HG03432 (cell line): ENCODE data around the gene LCE1E.

Experiments used
- ATAC-seq: cut with Tn5 transposase; IDR thresholded peaks from one replicate; pipeline ENCODE4 v1.9.1; 2021; ENCODE audit warnings: mild to moderate bottlenecking, moderate library complexity; ENCODE audit not compliant: unreplicated experiment

The LCE1E gene, protein sequence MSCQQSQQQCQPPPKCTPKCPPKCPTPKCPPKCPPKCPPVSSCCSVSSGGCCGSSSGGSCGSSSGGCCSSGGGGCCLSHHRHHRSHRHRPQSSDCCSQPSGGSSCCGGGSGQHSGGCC

DNA sequence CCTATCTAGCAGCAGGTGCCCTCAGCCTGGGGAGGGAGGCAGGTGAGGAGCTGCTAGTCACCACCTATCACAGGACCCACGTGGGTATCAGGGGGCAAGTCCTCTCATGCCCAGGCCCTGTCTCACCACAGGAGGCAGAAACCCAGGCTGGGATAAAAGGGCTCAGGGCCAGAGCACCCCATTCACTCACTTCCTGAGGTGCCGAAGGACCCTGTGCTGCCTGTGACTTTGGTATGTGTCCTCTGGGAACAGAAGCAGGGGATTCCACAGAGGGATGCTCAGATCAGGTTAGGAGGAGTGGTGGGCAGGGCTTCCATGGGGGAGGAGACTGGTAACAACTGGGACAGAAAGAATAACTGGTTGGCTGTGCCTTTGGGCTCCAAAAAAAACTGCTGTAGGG lies at the start of gene LCE1E:
Gene LCE1E (plus strand): TSS at position 181 of the 400 bp plus-strand sequence. CDS start 1,043 bp downstream, outside the sequence.
- no peak for ATAC-seq

DNA sequence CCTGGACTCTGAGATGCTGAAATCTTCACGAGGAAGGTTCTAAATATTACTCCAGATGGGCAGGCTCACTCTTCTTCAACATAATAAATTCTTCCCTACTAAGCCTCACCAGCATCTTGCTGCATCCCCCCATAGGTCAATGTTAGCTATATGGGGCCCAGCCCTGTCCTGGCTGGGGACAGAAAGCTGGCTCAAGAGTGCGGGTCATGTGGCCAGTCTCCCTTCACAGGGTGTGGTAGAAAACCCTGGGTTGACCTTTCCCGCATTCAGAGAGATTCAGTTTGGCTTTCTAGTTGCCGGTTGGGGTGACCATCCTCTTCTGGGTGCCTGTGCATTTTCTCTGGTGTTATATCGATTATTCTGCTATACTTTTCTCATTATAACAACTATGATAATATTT lies 48.1 kb upstream of the LCE1E start:
- ATAC-seq, result no peak

DNA sequence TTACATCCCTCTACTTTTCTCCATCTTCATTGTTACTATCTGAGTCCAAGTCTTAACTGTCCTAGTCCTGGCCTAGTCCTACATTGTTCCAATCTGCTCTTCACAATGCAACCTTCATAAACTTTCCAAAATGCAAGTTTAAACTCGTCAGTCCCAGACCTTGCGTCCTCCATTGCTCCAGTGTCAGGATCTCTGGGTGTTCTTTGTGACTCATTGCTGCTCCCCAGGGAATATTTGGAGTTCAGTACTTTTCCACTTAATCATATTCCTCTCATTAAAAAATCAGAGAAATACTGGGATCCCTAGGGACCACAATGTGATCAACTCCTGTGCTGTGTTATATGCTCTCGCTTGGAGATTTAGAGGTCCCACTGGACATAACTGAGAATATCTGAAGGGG lies 46.2 kb upstream of the LCE1E start:
- no peak for ATAC-seq

DNA sequence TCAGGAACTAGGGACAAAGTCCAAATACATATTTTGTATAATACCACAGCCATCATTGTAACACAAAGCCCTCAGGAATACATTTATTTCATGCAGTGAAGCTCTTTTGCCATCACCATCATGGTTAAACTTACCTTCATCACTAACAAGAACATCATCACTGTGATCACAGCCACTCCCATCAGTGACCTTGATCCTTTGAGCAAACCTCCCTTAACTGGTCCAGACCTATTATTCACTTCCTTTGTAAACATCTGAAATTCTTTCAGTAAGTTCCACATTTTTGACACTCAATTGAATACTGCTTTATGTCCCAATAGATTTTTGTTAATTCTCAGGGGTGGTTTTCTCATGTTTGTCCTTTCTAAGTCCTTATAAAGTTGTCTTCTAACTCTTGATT lies 44.4 kb upstream of the LCE1E start:
- ATAC-seq, result no peak

DNA sequence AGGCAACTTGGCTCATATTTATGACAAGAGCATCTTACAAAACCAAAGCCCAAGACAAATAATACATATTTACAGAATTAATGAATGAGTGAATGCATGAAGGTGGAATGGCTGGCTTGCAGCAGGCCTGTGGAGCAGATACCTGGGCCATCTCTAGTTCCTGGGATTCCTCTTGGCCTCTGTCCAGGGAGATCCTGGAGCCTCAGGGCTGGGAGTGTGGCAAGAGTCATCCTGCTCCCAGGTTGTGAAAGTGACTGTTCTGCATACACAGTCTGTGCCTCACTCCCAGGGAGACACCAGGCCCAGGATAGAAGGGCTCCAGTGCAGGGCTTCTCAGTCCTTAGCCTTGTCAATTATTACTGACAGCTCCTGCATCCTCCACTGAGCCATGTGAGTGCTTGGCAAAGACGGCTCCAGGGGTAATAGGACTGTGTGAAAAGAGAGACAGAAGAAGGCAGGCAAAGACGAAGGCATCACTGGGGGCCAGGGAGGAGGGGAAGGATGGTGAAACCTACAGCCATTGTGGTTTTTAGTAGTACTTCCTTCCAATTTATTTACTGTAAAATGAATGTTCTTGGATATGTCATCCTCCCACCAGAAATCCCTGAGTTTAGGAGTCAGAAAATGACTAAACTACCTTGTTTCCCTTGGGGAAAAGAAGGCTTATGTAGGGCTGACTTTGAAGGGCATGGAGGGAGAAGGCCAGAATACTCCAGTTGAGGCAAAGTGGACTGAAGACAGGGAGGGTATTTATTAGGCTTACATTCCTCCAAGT lies 42.5 kb upstream of the LCE1E start:
- ATAC-seq, result no peak

DNA sequence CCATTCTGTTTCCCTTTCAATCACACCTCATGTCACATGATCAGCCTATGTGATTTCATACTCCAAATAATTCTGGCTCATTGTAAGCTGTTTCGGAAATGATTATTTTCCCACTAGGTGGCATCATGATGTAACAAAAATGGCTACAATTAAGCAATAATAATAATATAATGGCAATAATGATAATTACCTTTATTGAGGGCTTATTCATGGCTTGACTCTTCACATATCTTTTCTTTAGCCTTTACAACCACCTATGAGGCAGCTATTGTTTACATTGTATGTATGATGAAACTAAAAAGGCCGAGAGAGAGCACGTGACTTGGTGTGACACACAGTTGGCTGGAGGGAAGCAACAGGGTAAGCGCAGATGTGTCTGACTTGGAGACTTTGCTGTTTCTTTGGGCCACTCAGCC lies 40.8 kb upstream of the LCE1E start:
- no peak for ATAC-seq

DNA sequence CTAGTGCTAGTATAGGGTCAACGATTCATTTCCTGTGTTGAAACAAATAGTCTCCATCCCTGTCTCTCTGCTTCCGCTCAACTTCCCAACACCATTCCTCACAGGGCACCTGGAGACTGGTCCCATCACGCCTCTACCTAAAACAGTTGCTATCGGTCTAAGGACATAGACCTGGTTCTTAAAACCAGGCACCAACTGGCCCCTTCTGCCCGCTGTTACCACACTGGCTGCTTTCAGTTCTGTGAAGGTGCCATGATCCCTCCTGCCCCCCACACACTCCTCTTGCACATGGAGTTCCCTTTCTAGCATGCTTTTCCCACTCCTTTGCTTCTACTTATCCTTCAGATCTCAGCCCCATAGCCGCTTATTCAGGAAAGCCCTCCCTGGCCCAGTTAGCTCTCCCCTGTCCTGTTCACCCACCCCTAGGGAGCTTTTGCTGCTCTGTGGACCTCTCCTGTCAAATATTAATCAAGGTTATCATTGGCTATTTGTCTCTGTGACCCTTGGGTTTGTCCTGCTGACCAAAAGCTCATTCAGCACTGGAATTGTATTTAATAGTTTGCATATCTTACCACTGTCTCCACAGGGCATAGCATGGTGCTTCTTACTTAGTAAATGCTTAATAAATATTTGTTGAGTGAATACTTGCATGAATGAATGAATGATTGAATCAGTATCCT lies 40.2 kb upstream of the LCE1E start:
- no peak for ATAC-seq

DNA sequence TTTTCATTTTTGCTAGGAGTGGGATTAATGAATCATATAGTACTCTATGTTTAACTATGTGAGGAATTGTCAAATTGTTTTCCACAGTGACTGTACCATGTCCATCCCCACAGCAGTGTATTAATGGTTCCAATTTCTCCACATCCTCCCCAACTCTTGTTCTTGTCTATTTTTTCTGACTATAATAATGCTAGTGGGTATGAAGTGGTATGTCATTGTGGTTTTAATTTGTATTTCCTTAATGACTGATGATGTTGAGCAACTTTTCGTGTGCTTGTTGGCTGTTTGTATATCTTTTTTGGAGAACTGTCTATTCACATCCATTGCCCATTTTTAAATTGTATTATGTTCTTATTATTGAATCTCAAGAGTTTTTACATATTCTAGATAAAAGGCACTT lies 38.2 kb upstream of the LCE1E start:
- no peak for ATAC-seq

DNA sequence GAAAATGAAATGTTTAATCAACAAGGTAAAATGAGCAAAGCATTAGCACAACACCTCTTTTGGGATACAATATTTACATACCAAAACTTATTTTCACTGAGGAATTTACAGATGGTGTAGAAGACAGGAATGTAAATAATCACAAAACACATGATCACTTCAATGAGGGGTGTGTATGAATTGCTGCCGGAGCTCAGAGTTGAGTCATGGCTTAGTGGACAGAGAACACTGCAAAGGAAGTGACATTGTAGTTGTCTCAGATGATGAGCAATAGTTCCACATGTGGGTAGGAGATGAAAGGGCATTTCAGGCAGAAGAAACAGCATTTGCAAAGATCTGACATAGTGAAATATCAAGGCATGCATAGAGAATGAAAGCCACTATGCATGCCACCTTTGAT lies 33.8 kb upstream of the LCE1E start:
- no peak for ATAC-seq

DNA sequence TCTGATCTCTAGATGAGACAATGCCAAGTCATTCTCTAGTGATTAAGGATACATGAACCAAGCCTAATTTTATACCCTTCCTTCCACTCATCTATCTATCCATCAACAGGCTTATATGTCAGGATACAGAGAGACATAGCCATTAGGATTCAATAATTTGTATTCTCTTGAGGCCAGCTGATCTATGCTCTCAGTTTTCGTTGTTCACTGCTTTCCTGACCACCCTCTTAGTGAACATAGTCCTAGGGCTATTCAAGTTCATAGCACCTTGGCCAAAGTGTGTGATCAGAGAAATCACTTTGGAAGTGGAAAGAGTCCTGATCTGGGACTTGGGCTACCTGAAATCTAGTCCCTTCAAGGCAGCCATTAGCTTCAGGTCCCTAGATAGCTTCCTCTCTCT lies 32.5 kb upstream of the LCE1E start:
- no peak for ATAC-seq

DNA sequence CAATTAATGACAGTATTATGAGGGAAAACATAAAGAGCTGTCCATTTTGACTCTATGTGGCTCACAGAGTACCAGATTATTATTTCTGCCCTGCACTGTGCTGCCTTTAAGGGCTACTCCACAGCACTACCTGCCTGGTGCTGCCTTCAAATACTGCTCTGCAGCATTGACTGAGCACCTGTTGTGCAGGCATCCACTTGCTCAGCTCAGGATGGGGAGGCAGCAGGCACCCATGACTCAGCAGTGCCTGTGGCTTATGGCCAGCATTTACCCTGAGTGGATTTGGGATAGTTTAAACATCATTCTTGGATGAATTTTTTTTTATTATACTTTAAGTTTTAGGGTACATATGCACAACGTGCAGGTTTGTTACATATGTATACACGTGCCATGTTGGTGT lies 29.2 kb upstream of the LCE1E start:
- no peak for ATAC-seq

DNA sequence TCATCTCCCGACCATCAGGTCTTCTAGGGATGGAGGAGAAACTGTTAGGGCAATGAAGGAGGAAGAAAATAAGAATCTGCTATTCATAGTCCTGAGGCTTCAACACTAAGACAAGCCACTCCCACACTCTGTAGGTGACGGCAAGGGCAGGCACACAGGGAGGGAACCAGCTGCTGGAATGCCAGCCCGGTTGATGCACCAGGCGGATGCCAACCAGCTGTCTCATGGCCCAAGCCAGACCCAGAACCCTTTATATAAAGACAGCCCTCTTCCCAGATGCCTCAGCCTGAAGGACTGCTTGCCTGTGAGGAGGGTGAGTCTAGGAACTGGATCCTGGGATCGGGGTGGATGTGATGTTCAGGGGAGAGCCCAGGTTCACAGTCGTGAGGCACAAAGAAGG lies 28.3 kb upstream of the LCE1E start, which contains the start of gene KPRP:
Gene KPRP (plus strand): TSS at position 279 of the 400 bp plus-strand sequence. CDS start 1,564 bp downstream, outside the sequence.
- ATAC-seq, result no peak

DNA sequence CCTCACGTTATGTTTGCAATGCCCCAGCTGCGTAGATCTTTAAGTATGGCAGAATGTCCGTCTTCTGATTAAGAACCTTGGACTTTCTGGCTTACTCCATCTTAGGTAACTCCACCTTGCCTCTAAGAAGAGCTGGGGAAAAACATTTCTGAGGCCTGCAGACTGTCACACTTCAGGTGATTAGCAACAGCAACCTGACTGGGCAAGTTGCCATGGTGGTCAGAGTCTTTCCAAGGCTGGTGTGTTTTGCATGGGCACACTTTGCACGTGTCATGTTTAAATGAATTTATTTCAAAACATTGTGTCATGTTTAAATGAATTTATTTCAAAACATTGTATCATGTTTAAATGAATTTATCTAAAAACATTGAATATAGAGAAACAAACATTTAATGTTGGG lies 27.4 kb upstream of the LCE1E start:
- no peak for ATAC-seq

DNA sequence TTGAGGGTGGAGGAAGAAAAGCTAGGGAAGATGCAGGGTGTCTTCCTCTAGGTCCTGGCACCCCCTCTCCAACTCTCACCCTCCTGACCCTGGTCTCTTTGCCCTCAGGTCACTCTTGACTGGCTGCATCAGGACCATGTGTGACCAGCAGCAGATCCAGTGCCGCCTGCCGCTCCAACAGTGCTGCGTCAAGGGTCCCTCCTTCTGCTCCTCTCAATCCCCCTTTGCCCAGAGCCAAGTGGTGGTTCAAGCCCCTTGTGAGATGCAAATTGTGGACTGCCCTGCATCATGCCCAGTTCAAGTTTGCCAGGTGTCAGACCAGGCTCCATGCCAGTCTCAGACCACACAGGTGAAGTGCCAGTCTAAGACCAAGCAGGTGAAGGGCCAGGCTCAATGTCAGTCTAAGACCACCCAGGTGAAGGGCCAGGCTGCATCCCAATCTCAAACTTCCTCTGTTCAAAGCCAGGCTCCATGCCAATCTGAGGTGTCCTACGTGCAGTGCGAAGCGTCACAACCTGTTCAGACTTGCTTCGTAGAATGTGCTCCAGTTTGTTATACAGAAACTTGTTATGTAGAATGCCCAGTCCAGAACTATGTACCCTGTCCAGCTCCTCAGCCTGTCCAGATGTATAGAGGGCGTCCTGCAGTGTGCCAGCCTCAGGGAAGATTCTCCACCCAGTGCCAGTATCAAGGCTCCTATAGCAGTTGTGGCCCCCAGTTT lies 26.4 kb upstream of the LCE1E start:
- no peak for ATAC-seq

DNA sequence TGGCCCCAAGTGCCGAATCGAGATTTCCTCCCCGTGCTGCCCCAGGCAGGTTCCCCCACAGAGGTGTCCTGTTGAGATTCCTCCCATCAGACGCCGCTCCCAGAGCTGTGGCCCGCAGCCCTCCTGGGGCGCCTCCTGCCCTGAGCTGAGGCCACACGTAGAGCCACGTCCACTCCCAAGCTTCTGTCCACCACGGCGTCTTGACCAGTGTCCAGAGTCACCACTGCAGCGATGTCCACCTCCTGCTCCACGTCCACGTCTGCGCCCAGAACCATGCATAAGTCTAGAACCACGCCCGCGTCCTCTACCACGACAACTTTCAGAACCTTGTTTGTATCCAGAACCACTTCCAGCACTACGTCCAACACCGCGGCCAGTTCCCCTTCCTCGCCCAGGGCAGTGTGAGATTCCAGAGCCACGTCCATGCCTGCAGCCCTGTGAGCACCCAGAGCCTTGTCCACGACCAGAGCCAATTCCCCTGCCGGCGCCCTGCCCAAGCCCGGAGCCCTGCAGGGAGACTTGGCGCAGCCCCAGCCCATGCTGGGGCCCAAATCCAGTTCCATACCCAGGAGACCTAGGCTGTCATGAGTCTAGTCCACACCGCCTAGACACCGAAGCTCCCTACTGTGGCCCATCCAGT lies 25.4 kb upstream of the LCE1E start:
- no peak for ATAC-seq

DNA sequence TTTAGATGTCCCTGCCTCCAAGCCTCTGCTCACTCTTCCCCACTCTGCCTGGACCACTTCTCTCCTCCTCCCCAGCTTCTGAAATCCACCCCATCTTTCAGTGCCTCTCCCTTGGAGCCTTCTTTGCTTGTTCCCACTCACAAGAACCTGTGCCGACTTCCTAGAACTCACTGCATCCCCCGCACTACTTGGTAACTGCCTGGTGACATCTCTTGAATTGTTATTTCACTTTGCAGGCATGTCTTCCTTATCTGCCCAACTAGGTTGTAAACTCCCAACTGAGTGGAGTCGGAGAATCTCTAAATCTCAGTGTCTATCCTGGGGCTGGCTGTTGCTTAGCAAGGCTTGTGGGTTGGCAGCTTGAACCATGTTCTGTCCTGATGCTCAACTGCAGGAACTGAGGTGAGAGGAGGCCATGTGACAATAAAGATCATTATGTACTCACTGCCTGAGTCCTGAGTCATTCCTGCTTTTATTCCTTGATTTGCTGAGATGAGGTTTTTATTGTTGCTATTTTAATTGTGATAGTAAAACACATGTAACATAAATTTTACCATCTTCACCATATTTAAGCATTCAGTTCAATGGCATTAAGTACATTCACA lies 24.3 kb upstream of the LCE1E start:
- ATAC-seq, result no peak

DNA sequence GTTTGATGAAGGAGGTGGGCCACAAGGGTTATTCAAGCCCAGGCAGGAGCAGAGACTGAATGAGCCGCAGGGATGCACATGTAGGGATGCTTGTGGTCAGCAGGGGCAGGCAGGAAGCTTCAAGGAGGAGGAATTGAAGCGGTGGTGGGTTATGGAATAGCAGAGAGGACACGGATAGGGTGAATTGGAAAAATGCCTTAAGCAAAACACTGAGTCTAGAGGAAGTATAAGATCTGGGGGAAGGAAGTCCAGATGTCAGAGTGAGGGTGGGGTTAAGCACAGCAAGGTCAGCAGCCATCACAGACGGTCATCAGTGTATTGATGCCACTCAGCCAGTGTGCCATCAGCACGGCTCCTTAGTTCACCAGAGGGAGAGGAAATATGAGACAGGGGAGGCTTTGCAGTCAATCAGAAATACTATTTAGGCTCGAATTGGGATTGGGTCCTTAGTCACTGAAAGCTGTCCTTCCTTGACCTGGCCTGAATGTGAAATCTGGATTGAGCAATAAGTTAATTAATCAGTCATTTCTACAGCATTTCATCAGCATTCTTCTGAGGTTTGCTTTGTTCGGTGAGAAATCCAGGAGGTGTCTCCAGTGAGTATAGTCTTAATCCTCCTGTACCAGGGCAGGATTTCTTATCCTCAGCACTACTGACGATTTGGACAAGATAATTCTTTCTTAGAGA lies 17.1 kb upstream of the LCE1E start:
- no peak for ATAC-seq

DNA sequence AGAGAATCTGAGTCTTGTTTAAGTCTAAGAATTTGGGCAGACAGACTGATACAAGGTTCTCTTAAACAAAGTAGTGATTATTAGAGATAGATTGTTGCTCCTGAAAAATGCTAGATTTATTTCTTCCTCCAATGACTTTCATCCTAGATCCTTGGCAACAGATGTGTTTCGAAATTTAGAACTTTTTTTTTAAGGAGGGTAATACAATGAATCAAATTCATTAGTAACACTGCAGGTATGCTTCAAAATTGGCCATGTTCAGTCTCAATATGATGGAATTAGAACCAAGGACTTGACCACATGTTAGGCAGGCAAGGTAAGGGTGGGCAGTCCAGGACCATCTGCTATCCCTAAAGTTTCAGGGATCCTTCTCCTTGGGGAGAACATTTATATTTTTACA lies 15.6 kb upstream of the LCE1E start:
- ATAC-seq, result no peak

DNA sequence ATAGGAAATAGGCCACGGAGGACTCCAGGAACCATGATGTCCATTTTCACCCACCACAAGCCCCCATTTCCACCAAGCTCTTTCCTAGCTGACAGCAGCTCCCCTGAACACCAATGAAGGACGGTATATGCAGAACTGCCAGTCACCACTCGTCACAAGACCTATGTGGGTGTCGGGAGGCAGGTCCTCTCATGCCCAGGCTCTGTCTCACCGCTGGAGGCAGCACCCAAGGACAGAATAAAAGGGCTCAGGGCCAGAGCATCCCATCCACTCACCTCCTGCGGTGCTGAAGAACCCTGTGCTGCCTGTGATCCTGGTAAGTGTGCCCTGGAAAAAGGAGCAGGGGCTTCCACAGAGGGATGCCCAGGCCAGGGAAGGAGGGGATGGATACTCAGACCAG lies 11.2 kb upstream of the LCE1E start, which contains the start of gene LCE1F:
Gene LCE1F (plus strand): TSS at position 266 of the 400 bp plus-strand sequence. CDS start 1,232 bp downstream, outside the sequence.
- ATAC-seq, result no peak

DNA sequence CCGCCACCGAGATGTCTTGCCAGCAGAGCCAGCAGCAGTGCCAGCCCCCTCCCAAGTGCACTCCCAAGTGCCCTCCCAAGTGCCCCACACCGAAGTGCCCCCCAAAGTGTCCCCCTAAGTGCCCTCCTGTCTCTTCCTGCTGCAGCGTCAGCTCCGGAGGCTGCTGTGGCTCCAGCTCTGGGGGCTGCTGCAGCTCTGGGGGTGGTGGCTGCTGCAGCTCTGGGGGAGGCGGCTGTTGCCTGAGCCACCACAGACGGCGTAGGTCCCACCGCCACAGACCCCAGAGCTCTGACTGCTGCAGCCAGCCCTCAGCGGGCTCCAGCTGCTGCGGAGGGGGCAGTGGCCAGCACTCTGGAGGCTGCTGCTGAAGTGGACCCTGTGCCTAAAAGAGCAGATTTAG lies 9.7 kb upstream of the LCE1E start:
- no peak for ATAC-seq
